Measurements from ENCODE around the gene IGSF21.

- TF ChIP-seq CTCF (IDR thresholded peaks at IDR 0.05) (no peak), POLR2A (IDR thresholded peaks at IDR 0.05) (no peak)
Measured at GRCh38 chr1:18064534-18064933, 43.1 kb upstream of the IGSF21 start.
